HEK293 (cell line): Measurements from ENCODE around the gene ATF6B.
A peak's percentile ranks its signal among the peaks of the same experiment; 100 is the strongest.

Experiments used
- CTCF ChIA-PET: fragments of 350-600 bp; formaldehyde crosslinking; extraction: SDS; loops from one replicate; lab custom pipeline; 2021; ENCODE audit warnings: antibody characterized with exemption; lab: Yijun Ruan, JAX
- POLR2A ChIA-PET: fragments of 300-600 bp; formaldehyde crosslinking; extraction: SDS; loops from one replicate; lab custom pipeline; 2020; ENCODE audit warnings: antibody characterized with exemption, inconsistent platforms; lab: Yijun Ruan, JAX
- H3K27ac ChIP-seq: fragments of 200-500 bp; sonication (Bioruptor generic); 2 replicates; pipeline ENCODE4 v1.5.1; 2014; ENCODE audit warnings: low read depth, low read length, control low read depth, inconsistent platforms; ENCODE audit errors: extremely low read depth
- H3K36me3 ChIP-seq, 2 experiments: fragments of 200-500 bp in 1 of 2; sonication (Bioruptor generic) in 1 of 2; 1 replicate in 1 of 2; 2 replicates in 1 of 2; pipeline ENCODE4 v1.5.1; 2014 to 2017; ENCODE audit warnings: inconsistent platforms in 2 of 2, low read length in 2 of 2; ENCODE audit not compliant: control insufficient read depth in 2 of 2, insufficient read depth in 1 of 2
- H3K4me1 ChIP-seq: fragments of 200-500 bp; sonication (Bioruptor generic); 2 replicates; pipeline ENCODE4 v1.5.1; 2014; ENCODE audit warnings: mild to moderate bottlenecking, low read length, inconsistent platforms; ENCODE audit not compliant: control insufficient read depth, insufficient read depth
- H3K4me3 ChIP-seq: 2 replicates; pipeline ENCODE4 v1.5.1; 2011; ENCODE audit warnings: low read depth, mild to moderate bottlenecking, control low read depth, low read length, moderate library complexity
- H3K9me3 ChIP-seq: fragments of 200-500 bp; sonication (Bioruptor generic); 2 replicates; pipeline ENCODE4 v1.5.1; 2014; ENCODE audit warnings: low read depth, low read length, inconsistent platforms; ENCODE audit not compliant: control insufficient read depth, insufficient read depth
- IKZF3 ChIP-seq: fragments of 450-650 bp; IDR thresholded peaks from 2 replicates; pipeline ENCODE4 v1.5.0; 2018; ENCODE audit warnings: missing biosample characterization, mild to moderate bottlenecking, missing genetic modification characterization, moderate library complexity
- SALL2 ChIP-seq: fragments of 450-650 bp; formaldehyde crosslinking; IDR thresholded peaks from 2 replicates; pipeline ENCODE4 v1.5.0; 2017; ENCODE audit warnings: missing biosample characterization, mild to moderate bottlenecking, missing genetic modification characterization, borderline replicate concordance
- SCRT1 ChIP-seq: fragments of 450-650 bp; formaldehyde crosslinking; IDR thresholded peaks from 2 replicates; pipeline ENCODE4 v1.5.1; 2016; ENCODE audit warnings: missing biosample characterization, missing genetic modification characterization, borderline replicate concordance
- SCRT2 ChIP-seq: fragments of 450-650 bp; formaldehyde crosslinking; IDR thresholded peaks from 2 replicates; pipeline ENCODE4 v1.5.1; 2016; ENCODE audit warnings: missing biosample characterization, missing genetic modification characterization
- SP2 ChIP-seq: fragments of 450-650 bp; formaldehyde crosslinking; IDR thresholded peaks from 2 replicates; pipeline ENCODE4 v1.5.1; 2016; ENCODE audit warnings: missing biosample characterization, missing genetic modification characterization
- WT1 ChIP-seq: fragments of 450-650 bp; formaldehyde crosslinking; IDR thresholded peaks from 2 replicates; pipeline ENCODE4 v1.5.1; 2016; ENCODE audit warnings: missing biosample characterization, missing genetic modification characterization
- ZFHX2 ChIP-seq: fragments of 450-650 bp; formaldehyde crosslinking; conservative IDR thresholded peaks from 2 replicates; pipeline ENCODE4 v1.5.1; 2016; ENCODE audit warnings: missing biosample characterization, missing genetic modification characterization
- ZFP69B ChIP-seq: fragments of 450-650 bp; formaldehyde crosslinking; IDR thresholded peaks from 2 replicates; pipeline ENCODE4 v1.5.1; 2016; ENCODE audit warnings: missing biosample characterization, missing genetic modification characterization
- ZNF133 ChIP-seq: fragments of 450-650 bp; formaldehyde crosslinking; IDR thresholded peaks from 2 replicates; pipeline ENCODE4 v1.5.1; 2016; ENCODE audit warnings: missing biosample characterization, missing genetic modification characterization
- ZNF16 ChIP-seq: fragments of 450-650 bp; formaldehyde crosslinking; IDR thresholded peaks from 2 replicates; pipeline ENCODE4 v1.5.1; 2016; ENCODE audit warnings: low read depth, missing biosample characterization, missing genetic modification characterization
- ZNF510 ChIP-seq: fragments of 450-650 bp; formaldehyde crosslinking; IDR thresholded peaks from 2 replicates; pipeline ENCODE4 v1.5.1; 2018; ENCODE audit warnings: mild to moderate bottlenecking, missing genetic modification characterization, missing biosample characterization; ENCODE audit not compliant: insufficient replicate concordance
- ZNF596 ChIP-seq: fragments of 450-650 bp; IDR thresholded peaks from 2 replicates; pipeline ENCODE4 v1.5.0; 2018; ENCODE audit warnings: missing biosample characterization, mild to moderate bottlenecking, missing genetic modification characterization, moderate library complexity
- ZNF600 ChIP-seq: fragments of 450-650 bp; formaldehyde crosslinking; IDR thresholded peaks from 2 replicates; pipeline ENCODE4 v1.5.1; 2016; ENCODE audit warnings: missing biosample characterization, missing genetic modification characterization
- ZNF654 ChIP-seq: fragments of 450-650 bp; formaldehyde crosslinking; IDR thresholded peaks from 2 replicates; pipeline ENCODE4 v1.5.1; 2016; ENCODE audit warnings: low read depth, missing biosample characterization, missing genetic modification characterization
- ZNF664 ChIP-seq: fragments of 450-650 bp; formaldehyde crosslinking; IDR thresholded peaks from 2 replicates; pipeline ENCODE4 v1.5.1; 2016; ENCODE audit warnings: missing biosample characterization, missing genetic modification characterization
- TF ChIP-seq, protein P1 (sequence below): fragments of 450-650 bp; formaldehyde crosslinking; IDR thresholded peaks from 2 replicates; pipeline ENCODE4 v1.5.1; 2016; ENCODE audit warnings: missing biosample characterization, missing genetic modification characterization
- TF ChIP-seq, protein P2 (sequence below): sonication (generic); formaldehyde crosslinking; IDR thresholded peaks from 2 replicates; pipeline ENCODE4 v1.8.1; 2022; ENCODE audit warnings: mild to moderate bottlenecking, moderate library complexity, missing genetic modification reagents
- TF ChIP-seq, protein P3 (sequence below): fragments of 450-650 bp; formaldehyde crosslinking; IDR thresholded peaks from 2 replicates; pipeline ENCODE4 v1.5.1; 2016; ENCODE audit warnings: missing biosample characterization, missing genetic modification characterization, low read depth
- TF ChIP-seq, protein P4 (sequence below): fragments of 450-650 bp; formaldehyde crosslinking; IDR thresholded peaks from 2 replicates; pipeline ENCODE4 v1.5.1; 2017; ENCODE audit warnings: missing biosample characterization, missing genetic modification characterization

ATF6B gene

DNA sequence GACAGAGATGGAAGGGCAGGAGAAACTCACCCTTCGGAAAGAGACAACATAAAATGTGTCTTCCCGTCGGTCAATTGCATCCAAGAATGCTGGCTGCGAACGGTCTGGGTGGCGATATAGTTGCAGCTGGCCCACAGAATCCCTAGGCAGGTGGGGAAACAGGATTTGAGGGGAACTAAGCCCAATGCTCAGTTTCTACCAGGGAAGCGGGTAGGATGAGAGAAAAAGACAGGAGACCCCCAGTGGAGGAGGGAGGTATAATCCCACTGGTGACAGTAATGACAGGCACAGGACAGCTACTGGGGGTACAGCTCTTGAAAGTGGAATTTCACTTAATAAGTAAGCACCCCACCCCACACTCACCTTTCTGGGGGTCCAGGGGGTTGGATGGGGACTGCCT, 11.4 kb downstream of the ATF6B start:
- H3K4me3 ChIP-seq: no peak overlapping the region
- POLR2A ChIA-PET: interaction anchor here (0.8 to 1.2 kb wide), 3 partner anchors 8 to 128 kb away, joined by 3 to 5 read pairs (median 3); partner anchors contain the start of gene FKBPL
- H3K9me3 ChIP-seq: no peaks in the 10 kb centered on the region
- H3K27ac ChIP-seq: no peak overlapping the region
- H3K4me1 ChIP-seq: no peaks in the 10 kb centered on the region
- TF ChIP-seq, protein P1, sequence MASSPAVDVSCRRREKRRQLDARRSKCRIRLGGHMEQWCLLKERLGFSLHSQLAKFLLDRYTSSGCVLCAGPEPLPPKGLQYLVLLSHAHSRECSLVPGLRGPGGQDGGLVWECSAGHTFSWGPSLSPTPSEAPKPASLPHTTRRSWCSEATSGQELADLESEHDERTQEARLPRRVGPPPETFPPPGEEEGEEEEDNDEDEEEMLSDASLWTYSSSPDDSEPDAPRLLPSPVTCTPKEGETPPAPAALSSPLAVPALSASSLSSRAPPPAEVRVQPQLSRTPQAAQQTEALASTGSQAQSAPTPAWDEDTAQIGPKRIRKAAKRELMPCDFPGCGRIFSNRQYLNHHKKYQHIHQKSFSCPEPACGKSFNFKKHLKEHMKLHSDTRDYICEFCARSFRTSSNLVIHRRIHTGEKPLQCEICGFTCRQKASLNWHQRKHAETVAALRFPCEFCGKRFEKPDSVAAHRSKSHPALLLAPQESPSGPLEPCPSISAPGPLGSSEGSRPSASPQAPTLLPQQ (tag by site-specific recombination): no peak
- TF ChIP-seq WT1 (tag by site-specific recombination) (no peak), ZFP69B (no peak), ZNF654 (tag by site-specific recombination) (no peak), SP2 (tag by site-specific recombination) (no peak), ZNF664 (no peak)
- TF ChIP-seq, all 188 proteins: peak for 0
- CTCF ChIA-PET: interaction anchor here (0.6 to 5.0 kb wide), 24 partner anchors 9 to 800 kb away, joined by 3 to 65 read pairs (median 5); partner anchors contain the start of genes ATF6B, EGFL8, FKBPL and TNXB
- peaks cover 14 to 64% of the 10 kb centered on the region in 2 experiments; a peak in 2 of 3 replicates for H3K36me3 ChIP-seq

DNA sequence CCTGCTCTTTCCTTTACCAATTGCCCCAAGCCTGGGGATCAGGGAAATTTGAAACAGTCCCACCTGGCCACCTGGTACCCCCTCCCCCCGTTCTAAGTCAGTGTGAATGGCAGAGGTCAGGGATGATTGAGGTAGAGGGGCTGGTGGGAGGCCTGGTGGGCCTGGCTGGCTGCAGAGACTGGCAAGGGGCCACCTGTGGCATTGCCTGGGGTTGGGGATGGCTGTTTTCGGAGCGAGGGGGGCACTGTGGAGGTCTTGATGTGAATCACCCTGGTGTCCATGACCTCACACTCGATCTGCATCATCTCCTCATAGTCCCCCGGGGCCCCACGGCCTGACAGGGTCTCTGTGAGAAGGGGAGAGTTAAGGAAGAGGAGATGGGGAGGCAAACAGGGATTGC, 12.4 kb downstream of the ATF6B start:
- peak; percentile 61; the same call in 1 of the 2 replicates for TF ChIP-seq SCRT2 (tag by site-specific recombination)
- TF ChIP-seq SCRT1 (tag by site-specific recombination): peak; percentile 51; the same call in 1 of the 2 replicates
- no peak for TF ChIP-seq SALL2 (tag by site-specific recombination)
- TF ChIP-seq, all 188 proteins: peak for 2
- H3K4me1 ChIP-seq: no peaks in the 10 kb centered on the region
- CTCF ChIA-PET: interaction anchor here (1.5 to 5.0 kb wide), 3 partner anchors 8 to 68 kb away, joined by 4 to 65 read pairs (median 45); partner anchors contain the start of genes ATF6B, FKBPL and TNXB
- POLR2A ChIA-PET: no interaction called here
- H3K36me3 ChIP-seq: peaks cover 13 to 60% of the 10 kb centered on the region in 2 experiments; a peak in 2 of 3 replicates
- H3K27ac ChIP-seq: no peak overlapping the region
- H3K9me3 ChIP-seq: no peaks in the 10 kb centered on the region
- H3K4me3 ChIP-seq: no peak overlapping the region

GRCh38 chr6:32114796-32115195, 13.2 kb downstream of the ATF6B start:
- Histone ChIP-seq H3K9me3 (no peaks in the 10 kb centered on the region), H3K27ac (no peak overlapping the region), H3K36me3 (peaks cover 10 to 55% of the 10 kb centered on the region in 2 experiments; a peak in 2 of 3 replicates), H3K4me3 (no peak overlapping the region), H3K4me1 (no peaks in the 10 kb centered on the region)
- CTCF ChIA-PET: interaction anchor here (0.9 to 1.5 kb wide), 3 partner anchors 40 to 299 kb away, joined by 3 to 6 read pairs (median 4); no protein-coding TSS in a partner anchor
- TF ChIP-seq, protein P2, sequence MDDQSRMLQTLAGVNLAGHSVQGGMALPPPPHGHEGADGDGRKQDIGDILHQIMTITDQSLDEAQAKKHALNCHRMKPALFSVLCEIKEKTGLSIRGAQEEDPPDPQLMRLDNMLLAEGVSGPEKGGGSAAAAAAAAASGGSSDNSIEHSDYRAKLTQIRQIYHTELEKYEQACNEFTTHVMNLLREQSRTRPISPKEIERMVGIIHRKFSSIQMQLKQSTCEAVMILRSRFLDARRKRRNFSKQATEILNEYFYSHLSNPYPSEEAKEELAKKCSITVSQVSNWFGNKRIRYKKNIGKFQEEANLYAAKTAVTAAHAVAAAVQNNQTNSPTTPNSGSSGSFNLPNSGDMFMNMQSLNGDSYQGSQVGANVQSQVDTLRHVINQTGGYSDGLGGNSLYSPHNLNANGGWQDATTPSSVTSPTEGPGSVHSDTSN: no peak
- TF ChIP-seq ZNF133 (tag by site-specific recombination) (no peak), ZNF600 (tag by site-specific recombination) (no peak), ZNF16 (tag by site-specific recombination) (no peak), IKZF3 (no peak), ZNF596 (no peak), ZNF510 (tag by site-specific recombination) (no peak), ZFHX2 (tag by site-specific recombination) (no peak)
- TF ChIP-seq, protein P3, sequence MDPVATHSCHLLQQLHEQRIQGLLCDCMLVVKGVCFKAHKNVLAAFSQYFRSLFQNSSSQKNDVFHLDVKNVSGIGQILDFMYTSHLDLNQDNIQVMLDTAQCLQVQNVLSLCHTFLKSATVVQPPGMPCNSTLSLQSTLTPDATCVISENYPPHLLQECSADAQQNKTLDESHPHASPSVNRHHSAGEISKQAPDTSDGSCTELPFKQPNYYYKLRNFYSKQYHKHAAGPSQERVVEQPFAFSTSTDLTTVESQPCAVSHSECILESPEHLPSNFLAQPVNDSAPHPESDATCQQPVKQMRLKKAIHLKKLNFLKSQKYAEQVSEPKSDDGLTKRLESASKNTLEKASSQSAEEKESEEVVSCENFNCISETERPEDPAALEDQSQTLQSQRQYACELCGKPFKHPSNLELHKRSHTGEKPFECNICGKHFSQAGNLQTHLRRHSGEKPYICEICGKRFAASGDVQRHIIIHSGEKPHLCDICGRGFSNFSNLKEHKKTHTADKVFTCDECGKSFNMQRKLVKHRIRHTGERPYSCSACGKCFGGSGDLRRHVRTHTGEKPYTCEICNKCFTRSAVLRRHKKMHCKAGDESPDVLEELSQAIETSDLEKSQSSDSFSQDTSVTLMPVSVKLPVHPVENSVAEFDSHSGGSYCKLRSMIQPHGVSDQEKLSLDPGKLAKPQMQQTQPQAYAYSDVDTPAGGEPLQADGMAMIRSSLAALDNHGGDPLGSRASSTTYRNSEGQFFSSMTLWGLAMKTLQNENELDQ: no peak
- TF ChIP-seq, protein P4, sequence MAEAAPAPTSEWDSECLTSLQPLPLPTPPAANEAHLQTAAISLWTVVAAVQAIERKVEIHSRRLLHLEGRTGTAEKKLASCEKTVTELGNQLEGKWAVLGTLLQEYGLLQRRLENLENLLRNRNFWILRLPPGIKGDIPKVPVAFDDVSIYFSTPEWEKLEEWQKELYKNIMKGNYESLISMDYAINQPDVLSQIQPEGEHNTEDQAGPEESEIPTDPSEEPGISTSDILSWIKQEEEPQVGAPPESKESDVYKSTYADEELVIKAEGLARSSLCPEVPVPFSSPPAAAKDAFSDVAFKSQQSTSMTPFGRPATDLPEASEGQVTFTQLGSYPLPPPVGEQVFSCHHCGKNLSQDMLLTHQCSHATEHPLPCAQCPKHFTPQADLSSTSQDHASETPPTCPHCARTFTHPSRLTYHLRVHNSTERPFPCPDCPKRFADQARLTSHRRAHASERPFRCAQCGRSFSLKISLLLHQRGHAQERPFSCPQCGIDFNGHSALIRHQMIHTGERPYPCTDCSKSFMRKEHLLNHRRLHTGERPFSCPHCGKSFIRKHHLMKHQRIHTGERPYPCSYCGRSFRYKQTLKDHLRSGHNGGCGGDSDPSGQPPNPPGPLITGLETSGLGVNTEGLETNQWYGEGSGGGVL (tag by site-specific recombination): no peak
- POLR2A ChIA-PET: interaction anchor here (0.6 to 1.4 kb wide), 4 partner anchors 9 to 445 kb away, joined by 3 to 4 read pairs (median 3); partner anchors contain the start of genes DXO and LY6G5B
